B cell (primary cell): Measurements from ENCODE around the gene OST4. TPM values are rescaled to one million over a fixed set of nuclear protein-coding genes. Genes with fewer than 3 reads are reported as not detected.

Experiments used
- ATAC-seq: fragments of 200-7000 bp; cut with Tn5 transposase; one replicate; pipeline ENCODE4 v1.10.0; 2021; ENCODE audit warnings: low read depth, mild to moderate bottlenecking, moderate number of reproducible peaks, moderate library complexity
- CTCF ChIA-PET: fragments of 350-600 bp; sonication (Branson Sonifier 250); formaldehyde crosslinking; loops from one replicate; lab custom pipeline; 2021; ENCODE audit warnings: antibody characterized with exemption, inconsistent platforms; lab: Charles Lee
- POLR2A ChIA-PET: fragments of 350-600 bp; sonication (Branson Sonifier 250); formaldehyde crosslinking; loops from one replicate; lab custom pipeline; 2021; ENCODE audit warnings: antibody characterized with exemption; lab: Charles Lee
- DNase-seq: peaks from one replicate; pipeline ENCODE4 v3.0.0; 2013
- H2AFZ ChIP-seq: 2 replicates; pipeline ENCODE4 v1.6.1; 2012; ENCODE audit warnings: mild to moderate bottlenecking, low read depth, low read length; ENCODE audit not compliant: insufficient read depth, poor library complexity, severe bottlenecking
- H3K27ac ChIP-seq, 2 donors: 1 replicate in 1 of 2; 2 replicates in 1 of 2; pipeline ENCODE4 v1.5.1; 2012 to 2013; ENCODE audit warnings: low read length in 2 of 2, mild to moderate bottlenecking in 2 of 2, moderate library complexity in 1 of 2
- H3K27me3 ChIP-seq, 4 experiments: fragments of 200-600 bp in 1 of 4; sonication (generic) in 1 of 4; replicated peaks in 1 of 4; 1 replicate in 2 of 4; 2 replicates in 2 of 4; pipeline versions ENCODE4 v1.6.1 to v1.7.0; 2013 to 2016; ENCODE audit warnings: low read length in 3 of 4, mild to moderate bottlenecking in 2 of 4, mixed read lengths in 1 of 4, moderate library complexity in 1 of 4; ENCODE audit not compliant: insufficient read depth in 4 of 4, control insufficient read depth in 3 of 4; ENCODE audit errors: control extremely low read depth in 1 of 4
- H3K36me3 ChIP-seq, 2 experiments: replicated peaks in 1 of 2; 1 replicate in 1 of 2; 2 replicates in 1 of 2; pipeline versions ENCODE4 v1.6.1 to v1.7.1; 2013; ENCODE audit warnings: low read length in 1 of 2; ENCODE audit not compliant: insufficient read depth in 2 of 2, control insufficient read depth in 1 of 2; ENCODE audit errors: control extremely low read depth in 1 of 2, extremely low read depth in 1 of 2
- H3K4me1 ChIP-seq, 2 donors: fragments of 200-600 bp in 1 of 2; sonication (generic) in 1 of 2; 1 replicate in 1 of 2; 2 replicates in 1 of 2; pipeline versions ENCODE4 v1.5.1 to v1.6.1; 2013 to 2017; ENCODE audit warnings: low read length in 2 of 2; ENCODE audit not compliant: control insufficient read depth in 2 of 2, insufficient read depth in 2 of 2
- H3K4me2 ChIP-seq: replicated peaks from 2 replicates; pipeline ENCODE3; 2012; ENCODE audit warnings: mild to moderate bottlenecking, low read depth, low read length; ENCODE audit not compliant: poor library complexity, severe bottlenecking
- H3K4me3 ChIP-seq, 5 experiments: fragments of 200-600 bp in 1 of 5; sonication (generic) in 1 of 5; 1 replicate in 3 of 5; 2 replicates in 2 of 5; pipeline versions ENCODE4 v1.5.1 to v1.7.0; 2011 to 2016; ENCODE audit warnings: low read length in 4 of 5, mild to moderate bottlenecking in 4 of 5, low read depth in 2 of 5, control low read depth in 1 of 5, moderate library complexity in 1 of 5; ENCODE audit not compliant: insufficient read depth in 1 of 5; ENCODE audit errors: control extremely low read depth in 1 of 5, extremely low read depth in 1 of 5
- H3K79me2 ChIP-seq: fragments of 200-600 bp; sonication (generic); one replicate; pipeline ENCODE4 v1.6.0; 2016; ENCODE audit warnings: low read length; ENCODE audit not compliant: control insufficient read depth, insufficient read depth
- H3K9ac ChIP-seq: fragments of 200-600 bp; sonication (generic); 2 replicates; pipeline ENCODE4 v1.6.1; 2017; ENCODE audit warnings: mild to moderate bottlenecking, low read length, moderate library complexity
- H3K9me3 ChIP-seq, 3 donors: one replicate each; pipeline versions ENCODE4 v1.6.1 to v1.7.1; 2013; ENCODE audit warnings: low read length in 2 of 3; ENCODE audit not compliant: control insufficient read depth in 2 of 3, insufficient read depth in 1 of 3; ENCODE audit errors: control extremely low read depth in 1 of 3
- H4K20me1 ChIP-seq: 2 replicates; pipeline ENCODE4 v1.6.0; 2012; ENCODE audit warnings: mild to moderate bottlenecking, low read length; ENCODE audit not compliant: insufficient read depth, control insufficient read depth, poor library complexity, severe bottlenecking
- H3K27ac Mint-ChIP-seq: one replicate; pipeline ENCODE4 v1.8.0; 2021; ENCODE audit warnings: mixed read lengths
- H3K27me3 Mint-ChIP-seq: one replicate; pipeline ENCODE4 v1.8.0; 2021; ENCODE audit warnings: mixed read lengths
- H3K4me1 Mint-ChIP-seq: one replicate; pipeline ENCODE4 v1.8.0; 2021; ENCODE audit warnings: mixed read lengths
- H3K4me3 Mint-ChIP-seq: one replicate; pipeline ENCODE4 v1.8.0; 2021; ENCODE audit warnings: mixed read lengths
- H3K9me3 Mint-ChIP-seq: one replicate; pipeline ENCODE4 v1.8.0; 2022; ENCODE audit warnings: mixed read lengths; ENCODE audit not compliant: insufficient read depth
- CTCF ChIP-seq: fragments of 200-600 bp; IDR thresholded peaks from one replicate; pipeline ENCODE4 v1.8.0; 2022; ENCODE audit warnings: antibody characterized with exemption, mild to moderate bottlenecking
- EZH2 ChIP-seq: IDR thresholded peaks from 2 replicates; pipeline ENCODE4 v1.6.1; 2012; ENCODE audit warnings: borderline replicate concordance, low read depth, mild to moderate bottlenecking, moderate library complexity, low read length; ENCODE audit not compliant: insufficient read depth, poor library complexity, severe bottlenecking
- WGBS: methylation state at CpG from one replicate; pipeline ENCODE4 v1.1.5; 2013; ENCODE audit warnings: missing lambda C conversion rate; ENCODE audit not compliant: insufficient coverage; 5-methylcytosine and 5-hydroxymethylcytosine counted together
- intact Hi-C: fragments of 100-400 bp; cut with micrococcal nuclease; formaldehyde crosslinking; loops from one replicate; pipeline ENCODE4 v1.10.0; 2022
- polyA plus RNA-seq: library from polyadenylated mRNA; depleted of rRNA; stranded (reverse); fragments of >200 nt; gene quantifications from 2 replicates; pipeline ENCODE4 v1.2.3, GENCODE V29; 2012
- total RNA-seq, 2 donors: library from RNA; stranded (reverse); fragments of 120-200 nt in 1 of 2; gene quantifications; 1 replicate in 1 of 2; 2 replicates in 1 of 2; pipeline versions ENCODE4 v1.2.3 to v1.2.4, GENCODE V29; 2013 to 2022

Gene OST4
- total and polyA plus RNA-seq, 2 donors (not counting 1 experiment from before 2014, with no cell fraction given) = 195 to 257 TPM

GRCh38 chr2:27109083-27109482, 37.6 kb upstream of the OST4 start:
- H3K4me2 ChIP-seq = no peak overlapping the region
- H3K4me1 ChIP-seq = no peaks in the 10 kb centered on the region
- no peak overlapping the region for H3K4me3 ChIP-seq
- no peak overlapping the region for H3K27ac ChIP-seq
- no peaks in the 10 kb centered on the region for H4K20me1 ChIP-seq
- H3K27me3 ChIP-seq = no peaks in the 10 kb centered on the region
- no peak overlapping the region for H2AFZ ChIP-seq
- H3K36me3 ChIP-seq = no peaks in the 10 kb centered on the region
- ChIA-PET CTCF (no interaction called here), POLR2A (no interaction called here)
- intact Hi-C loops = no loop called here
- no peaks in the 10 kb centered on the region for H3K9me3 ChIP-seq
- H3K79me2 ChIP-seq = no peaks in the 10 kb centered on the region
- ATAC-seq (no peak), DNase-seq (no peak)
- Mint-ChIP-seq H3K4me3 (no peak overlapping the region), H3K4me1 (no peaks in the 10 kb centered on the region), H3K27me3 (peaks cover 11% of the 10 kb centered on the region), H3K27ac (no peak overlapping the region), H3K9me3 (no peaks in the 10 kb centered on the region)
- TF ChIP-seq EZH2 (no peak), CTCF (no peak)
- no peak overlapping the region for H3K9ac ChIP-seq
- WGBS = 100% methylated on average over 1 of the region's 3 CpGs

GRCh38 chr2:27108221-27108620, 36.8 kb upstream of the OST4 start:
- no peak overlapping the region for H3K4me3 Mint-ChIP-seq
- intact Hi-C loops = no loop called here
- WGBS = no CpG with 5 or more reads among the region's 2 CpGs

More at GRCh38 chr2:27108221-27108620, 36.8 kb upstream of the OST4 start:
- H3K9me3 Mint-ChIP-seq = no peaks in the 10 kb centered on the region
- TF ChIP-seq EZH2 = no peak
- no peak for TF ChIP-seq CTCF
- Histone ChIP-seq H3K27ac (no peak overlapping the region), H3K79me2 (no peaks in the 10 kb centered on the region), H3K27me3 (no peaks in the 10 kb centered on the region), H3K4me2 (no peak overlapping the region), H3K36me3 (no peaks in the 10 kb centered on the region), H3K4me1 (no peaks in the 10 kb centered on the region), H4K20me1 (no peaks in the 10 kb centered on the region), H3K4me3 (no peak overlapping the region), H2AFZ (no peak overlapping the region), H3K9ac (no peak overlapping the region), H3K9me3 (no peaks in the 10 kb centered on the region)
- ChIA-PET POLR2A (no interaction called here), CTCF (no interaction called here)
- DNase-seq (no peak), ATAC-seq (no peak)
- H3K27me3 Mint-ChIP-seq = peaks cover 11% of the 10 kb centered on the region
- no peaks in the 10 kb centered on the region for H3K4me1 Mint-ChIP-seq
- no peak overlapping the region for H3K27ac Mint-ChIP-seq
